ENCODE measurements around the gene KRTAP2-4.
"Not testable (repeated sequence)": the region's sequence is repeated elsewhere in the genome, so short reads cannot be mapped to it uniquely, and the experiment has no call there.

The KRTAP2-4 gene

GRCh38 chr17:41049110-41049509, 16.6 kb downstream of the KRTAP2-4 start:
- DNase-seq (ENCODE audit: low read depth in 1 of 2, low spot score in 1 of 2) = no peak
- no peak overlapping the region for H3K4me3 ChIP-seq (replicated peaks; ENCODE audit: insufficient read depth, low read length)
- no peak overlapping the region for H3K27ac ChIP-seq (replicated peaks)
- H3K27me3 ChIP-seq (ENCODE audit: insufficient read depth, poor library complexity, severe bottlenecking) = no peaks in the 10 kb centered on the region
- TF ChIP-seq GABPA (IDR thresholded peaks at IDR 0.05; ENCODE audit: low read depth) (no peak), SPI1 (IDR thresholded peaks at IDR 0.05; ENCODE audit: borderline replicate concordance, low read depth) (no peak), CTCF (IDR thresholded peaks at IDR 0.05; ENCODE audit: insufficient read depth, low read length) (no peak), REST (IDR thresholded peaks at IDR 0.05; ENCODE audit: insufficient replicate concordance, low read depth) (no peak), POLR2AphosphoS5 (IDR thresholded peaks at IDR 0.05; ENCODE audit: low read depth) (no peak)

- H3K27ac ChIP-seq (replicated peaks) = no peak overlapping the region
- no peak for TF ChIP-seq REST (IDR thresholded peaks at IDR 0.05; ENCODE audit: insufficient replicate concordance, low read depth)
- no peak for TF ChIP-seq GABPA (IDR thresholded peaks at IDR 0.05; ENCODE audit: low read depth)
- TF ChIP-seq CTCF (IDR thresholded peaks at IDR 0.05; ENCODE audit: insufficient read depth, low read length) = no peak
- H3K4me3 ChIP-seq (replicated peaks; ENCODE audit: insufficient read depth, low read length) = no peak overlapping the region
Measured at GRCh38 chr17:41048441-41048840, 17.2 kb downstream of the KRTAP2-4 start.

GRCh38 chr17:41046735-41047465, 18.8 kb downstream of the KRTAP2-4 start, which contains the start of gene KRTAP2-1:
TSS of gene KRTAP2-1 (minus strand) at chr17:41047316. CDS start at chr17:41047267, 49 bp downstream.
- not testable (repeated sequence) for DNase-seq (ENCODE audit: low read depth in 1 of 2, low spot score in 1 of 2); H3K27me3 ChIP-seq (ENCODE audit: insufficient read depth, poor library complexity, severe bottlenecking); H3K4me3 ChIP-seq (replicated peaks; ENCODE audit: insufficient read depth, low read length); H3K27ac ChIP-seq (replicated peaks)

More at GRCh38 chr17:41048441-41048840, 17.2 kb downstream of the KRTAP2-4 start:
- no peak for DNase-seq (ENCODE audit: low read depth in 1 of 2, low spot score in 1 of 2)
- no peaks in the 10 kb centered on the region for H3K27me3 ChIP-seq (ENCODE audit: insufficient read depth, poor library complexity, severe bottlenecking)

- no peak for DNase-seq (ENCODE audit: low read depth in 1 of 2, low spot score in 1 of 2)
- Histone ChIP-seq H3K27ac (replicated peaks) (no peak overlapping the region), H3K27me3 (ENCODE audit: insufficient read depth, poor library complexity, severe bottlenecking) (no peaks in the 10 kb centered on the region), H3K4me3 (replicated peaks; ENCODE audit: insufficient read depth, low read length) (no peak overlapping the region)
- TF ChIP-seq POLR2AphosphoS5 (IDR thresholded peaks at IDR 0.05; ENCODE audit: low read depth) (no peak), CTCF (IDR thresholded peaks at IDR 0.05; ENCODE audit: insufficient read depth, low read length) (no peak), GABPA (IDR thresholded peaks at IDR 0.05; ENCODE audit: low read depth) (no peak), REST (IDR thresholded peaks at IDR 0.05; ENCODE audit: insufficient replicate concordance, low read depth) (no peak), SPI1 (IDR thresholded peaks at IDR 0.05; ENCODE audit: borderline replicate concordance, low read depth) (no peak)
Measured at GRCh38 chr17:41042953-41043352, 22.7 kb downstream of the KRTAP2-4 start.

GRCh38 chr17:41040783-41041571, 24.7 kb downstream of the KRTAP2-4 start, which contains the start of gene KRTAP1-1:
TSS of gene KRTAP1-1 (minus strand) at chr17:41041450. CDS start at chr17:41041397, 53 bp downstream.
- H3K27me3 ChIP-seq (ENCODE audit: insufficient read depth, poor library complexity, severe bottlenecking); H3K27ac ChIP-seq (replicated peaks); DNase-seq (ENCODE audit: low read depth in 1 of 2, low spot score in 1 of 2); H3K4me3 ChIP-seq (replicated peaks; ENCODE audit: insufficient read depth, low read length): not testable (repeated sequence)

Measured in HL-60 (cell line).